Epithelial cell of proximal tubule (primary cell): ENCODE results near the gene SRSF3. TPM values are rescaled to one million over a fixed set of nuclear protein-coding genes. Genes with fewer than 3 reads are reported as not detected.
"Not testable (repeated sequence)": the region's sequence is repeated elsewhere in the genome, so short reads cannot be mapped to it uniquely, and the experiment has no call there.

Experiments used
- DNase-seq: peaks from one replicate; pipeline ENCODE4 v3.0.0-alpha.2; 2011; ENCODE audit warnings: low read depth
- H3K4me3 ChIP-seq: 2 replicates; pipeline ENCODE4 v1.5.1; 2011; ENCODE audit warnings: low read depth, mild to moderate bottlenecking, low read length
- CTCF ChIP-seq: conservative IDR thresholded peaks from 2 replicates; pipeline ENCODE4 v1.5.1; 2012; ENCODE audit warnings: low read depth, mild to moderate bottlenecking, low read length
- total RNA-seq: library from RNA; depleted of rRNA; stranded (reverse); fragments of >200 nt; gene quantifications from 2 replicates; pipeline ENCODE4 v1.2.3, GENCODE V29; 2015

The SRSF3 gene
- total RNA-seq, 1 donor from 2014 or later, result 453 TPM

DNA sequence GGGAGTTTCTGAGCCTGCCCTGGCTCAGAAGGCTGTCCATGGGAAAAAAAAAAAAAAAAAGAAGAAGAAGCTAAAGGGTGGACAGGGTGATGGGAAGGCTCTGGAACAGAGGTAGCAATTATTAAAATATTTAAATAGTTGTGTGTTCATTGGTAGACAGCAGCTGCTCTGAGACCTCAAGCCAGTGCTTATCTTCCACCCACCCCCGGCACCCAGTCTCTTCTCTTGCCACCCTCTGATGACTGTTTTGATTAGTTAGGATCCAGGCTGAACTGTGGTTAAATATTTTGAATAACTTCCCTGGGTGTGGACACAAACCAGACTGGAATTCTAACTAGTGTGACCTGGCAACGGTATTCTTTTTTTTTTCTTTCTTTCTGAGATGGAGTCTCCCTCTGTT lies 16.9 kb upstream of the SRSF3 start:
- DNase-seq, result peak; percentile 75
- TF ChIP-seq CTCF, result no peak
- H3K4me3 ChIP-seq, result no peak overlapping the region

DNA sequence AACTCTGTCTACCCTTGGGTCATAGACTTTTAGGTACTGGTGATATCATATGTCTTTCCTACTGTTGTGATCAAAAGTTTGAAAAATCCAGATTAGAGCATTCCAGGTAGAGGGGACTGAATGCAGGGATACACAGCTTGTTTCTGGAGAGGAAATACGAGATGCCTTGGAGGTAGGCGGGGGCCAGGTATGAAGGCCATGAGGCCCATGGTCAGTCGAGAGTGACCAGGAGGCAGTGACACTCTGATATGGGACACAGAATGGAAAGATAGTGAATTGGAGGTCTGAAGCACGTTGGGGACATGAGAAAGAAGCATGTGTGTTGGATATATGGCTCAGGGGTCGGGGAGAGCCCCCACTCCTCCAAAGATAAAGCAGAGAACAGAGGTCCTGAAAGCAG lies 16.1 kb upstream of the SRSF3 start:
- H3K4me3 ChIP-seq, result no peak overlapping the region
- DNase-seq, result no peak
- TF ChIP-seq CTCF, result no peak

DNA sequence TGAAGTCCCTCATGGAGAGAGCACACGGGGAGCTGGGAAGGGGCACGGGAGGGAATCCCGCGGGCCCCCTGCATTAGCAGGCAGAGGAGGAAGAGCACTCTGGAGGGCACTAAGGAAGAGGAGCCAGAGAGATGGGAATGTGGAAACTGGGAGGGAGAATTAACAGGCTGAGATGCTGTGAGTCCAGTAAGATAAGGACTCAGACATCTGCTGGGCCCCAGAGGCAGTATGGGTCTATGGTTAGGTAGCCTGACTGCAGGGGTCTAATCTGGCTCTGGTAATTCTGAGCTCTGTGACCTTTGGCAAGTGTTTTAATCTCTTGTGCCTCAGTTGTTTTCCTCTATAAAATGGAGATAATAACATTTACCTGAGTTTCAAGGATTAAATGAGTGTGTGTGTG lies 15.7 kb upstream of the SRSF3 start:
- no peak overlapping the region for H3K4me3 ChIP-seq
- no peak for DNase-seq
- TF ChIP-seq CTCF, result no peak

GRCh38 chr6:36580184-36580526 lies 14.0 kb upstream of the SRSF3 start:
- DNase-seq, result no peak
- no peak overlapping the region for H3K4me3 ChIP-seq
- TF ChIP-seq CTCF, result no peak

- TF ChIP-seq CTCF, result no peak
- no peak for DNase-seq
- no peak overlapping the region for H3K4me3 ChIP-seq
Observed at GRCh38 chr6:36581716-36582115, 12.4 kb upstream of the SRSF3 start.

- no peak for DNase-seq
- no peak overlapping the region for H3K4me3 ChIP-seq
- TF ChIP-seq CTCF, result no peak
Observed at GRCh38 chr6:36586606-36587005, 7.6 kb upstream of the SRSF3 start.

DNA sequence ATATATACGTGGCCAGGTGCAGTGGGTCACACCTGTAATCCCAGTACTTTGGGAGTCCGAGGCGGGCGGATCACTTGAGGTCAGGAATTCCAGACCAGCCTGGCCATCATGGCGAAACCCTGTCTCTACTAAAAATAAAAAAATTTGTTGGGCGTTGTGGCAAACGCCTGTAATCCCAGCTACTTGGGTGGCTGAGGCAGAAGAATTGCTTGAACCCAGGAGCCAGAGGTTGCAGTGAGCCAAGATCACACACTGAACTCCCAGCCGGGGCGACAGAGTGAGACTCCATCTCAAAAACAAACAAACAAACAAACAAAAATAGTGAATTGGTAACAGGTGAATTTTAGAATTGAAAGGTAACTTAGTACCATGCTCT lies 5.1 kb upstream of the SRSF3 start:
- DNase-seq, H3K4me3 ChIP-seq: not testable (repeated sequence)

DNA sequence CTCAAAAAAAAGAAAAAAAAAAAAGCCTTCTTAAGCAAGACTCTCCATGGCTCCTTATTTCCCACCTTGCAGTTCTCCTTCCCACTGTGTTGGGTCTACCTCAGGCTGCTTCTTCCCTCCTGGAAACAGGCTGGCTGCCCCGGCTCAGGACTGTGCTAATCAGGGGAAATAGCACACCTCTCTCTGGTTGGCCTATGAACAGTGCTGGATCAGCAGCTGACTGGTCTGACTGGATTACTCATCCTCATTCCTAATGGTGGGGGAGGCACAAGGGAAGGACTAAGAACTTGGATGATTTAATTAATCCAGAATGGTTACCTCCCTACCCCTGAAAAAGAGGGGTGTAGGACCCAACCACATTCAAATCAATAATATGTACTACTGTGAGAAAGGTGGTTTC lies 3.9 kb upstream of the SRSF3 start:
- TF ChIP-seq CTCF, result no peak
- DNase-seq, result peak; percentile 69
- H3K4me3 ChIP-seq, result no peak overlapping the region
